Activated naive CD8-positive, alpha-beta T cell treated with anti-CD3 and anti-CD28 coated beads for 36 hours (primary cell): ENCODE results near the gene LENEP. TPM values are rescaled to one million over a fixed set of nuclear protein-coding genes. Genes with fewer than 3 reads are reported as not detected.

Experiments
- DNase-seq: peaks from one replicate; pipeline ENCODE4 v3.0.0; 2021
- H3K27ac Mint-ChIP-seq: one replicate; pipeline ENCODE4 v1.8.0; 2022; ENCODE audit warnings: mild to moderate bottlenecking, moderate library complexity, mixed read lengths
- H3K27me3 Mint-ChIP-seq: one replicate; pipeline ENCODE4 v1.8.0; 2022; ENCODE audit warnings: mild to moderate bottlenecking, mixed read lengths
- H3K36me3 Mint-ChIP-seq: one replicate; pipeline ENCODE4 v1.8.0; 2021; ENCODE audit warnings: mild to moderate bottlenecking, mixed read lengths
- H3K4me1 Mint-ChIP-seq: one replicate; pipeline ENCODE4 v1.8.0; 2021; ENCODE audit warnings: mixed read lengths
- H3K4me3 Mint-ChIP-seq: one replicate; pipeline ENCODE4 v1.8.0; 2022; ENCODE audit warnings: mild to moderate bottlenecking, moderate library complexity, mixed read lengths
- H3K9me3 Mint-ChIP-seq: one replicate; pipeline ENCODE4 v1.8.0; 2022; ENCODE audit warnings: mixed read lengths
- total RNA-seq, 2 experiments: library from RNA; stranded (reverse); gene quantifications; one replicate each; pipeline ENCODE4 v1.2.3, GENCODE V29; 2021

Gene LENEP
- total RNA-seq, 2 experiments from 2014 or later = 0.66 TPM; not detected in 1

DNA sequence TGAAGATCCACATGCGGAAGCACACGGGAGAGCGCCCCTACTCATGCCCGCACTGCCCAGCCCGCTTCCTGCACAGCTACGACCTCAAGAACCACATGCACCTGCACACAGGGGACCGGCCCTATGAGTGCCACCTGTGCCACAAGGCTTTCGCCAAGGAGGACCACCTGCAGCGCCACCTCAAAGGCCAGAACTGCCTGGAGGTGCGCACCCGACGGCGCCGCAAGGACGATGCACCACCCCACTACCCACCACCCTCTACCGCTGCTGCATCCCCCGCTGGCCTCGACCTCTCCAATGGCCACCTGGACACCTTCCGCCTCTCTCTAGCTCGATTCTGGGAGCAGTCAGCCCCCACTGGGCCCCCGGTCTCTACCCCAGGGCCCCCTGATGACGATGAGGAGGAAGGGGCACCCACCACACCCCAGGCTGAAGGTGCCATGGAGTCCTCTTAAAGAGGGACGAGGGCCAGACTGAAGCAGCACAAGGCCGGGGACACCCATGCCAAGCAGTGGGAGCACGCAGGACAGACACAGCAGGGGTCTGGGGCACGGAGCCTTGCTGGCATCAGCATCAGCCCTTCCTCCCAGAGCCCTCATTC is 22.9 kb downstream of the LENEP start:
- peaks cover 40% of the 10 kb centered on the region for H3K4me1 Mint-ChIP-seq
- DNase-seq = no peak
- no peak overlapping the region for H3K4me3 Mint-ChIP-seq
- no peaks in the 10 kb centered on the region for H3K9me3 Mint-ChIP-seq
- peaks cover 6% of the 10 kb centered on the region for H3K27me3 Mint-ChIP-seq
- H3K27ac Mint-ChIP-seq = peak overlapping the region; percentile 11
- H3K36me3 Mint-ChIP-seq = peaks cover 4% of the 10 kb centered on the region

DNA sequence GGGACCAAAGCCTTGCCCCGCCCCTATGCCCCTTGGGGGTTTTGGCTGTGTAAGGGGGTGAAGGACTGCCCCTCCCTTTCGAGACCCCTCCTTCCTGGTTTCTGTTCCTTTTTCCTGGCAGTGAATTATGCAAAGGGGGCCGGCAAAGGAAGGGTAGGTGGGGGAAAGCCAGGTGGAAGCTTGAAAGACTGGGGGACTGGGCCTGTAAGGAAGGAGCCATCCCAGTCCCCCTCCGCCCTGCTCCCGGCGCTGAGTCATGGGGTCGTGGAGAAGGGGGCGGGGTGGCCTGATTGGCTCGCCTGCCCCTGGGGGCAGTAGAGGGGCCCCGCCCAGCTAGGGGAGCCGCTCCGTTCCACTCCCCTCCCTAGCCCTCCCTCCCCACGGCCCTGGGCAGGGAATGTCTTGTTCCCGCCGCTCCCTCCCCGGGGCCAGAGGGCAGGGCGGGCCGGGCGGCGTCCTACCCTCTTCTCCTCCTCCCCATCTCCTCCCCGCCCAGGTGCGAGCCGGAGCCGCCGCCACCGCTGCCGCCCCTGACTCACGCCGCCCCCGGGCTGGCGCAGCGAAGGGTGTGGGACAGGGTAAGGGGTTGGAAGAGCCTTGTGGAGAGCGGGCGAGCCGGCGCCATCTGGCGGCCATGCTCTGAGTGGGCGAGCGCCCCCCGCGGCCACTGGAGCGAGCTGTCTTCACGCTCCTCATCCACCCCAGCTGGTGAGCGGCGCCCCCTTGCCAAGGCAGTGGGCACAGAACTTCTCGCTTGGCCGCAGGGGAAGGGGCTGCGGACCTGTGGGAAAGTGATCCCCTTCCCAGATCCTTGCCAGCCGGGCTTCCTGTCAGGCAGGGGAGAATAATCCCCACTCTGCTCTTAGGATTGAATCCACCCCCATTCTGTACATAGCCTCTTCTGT is 23.9 kb downstream of the LENEP start:
- peak overlapping the region; percentile 13 for H3K27ac Mint-ChIP-seq
- peaks cover 6% of the 10 kb centered on the region for H3K27me3 Mint-ChIP-seq
- no peaks in the 10 kb centered on the region for H3K9me3 Mint-ChIP-seq
- peak; percentile 93 for DNase-seq
- peak overlapping the region; percentile 57 for H3K4me3 Mint-ChIP-seq
- H3K4me1 Mint-ChIP-seq = peaks cover 36% of the 10 kb centered on the region
- peaks cover 4% of the 10 kb centered on the region for H3K36me3 Mint-ChIP-seq

DNA sequence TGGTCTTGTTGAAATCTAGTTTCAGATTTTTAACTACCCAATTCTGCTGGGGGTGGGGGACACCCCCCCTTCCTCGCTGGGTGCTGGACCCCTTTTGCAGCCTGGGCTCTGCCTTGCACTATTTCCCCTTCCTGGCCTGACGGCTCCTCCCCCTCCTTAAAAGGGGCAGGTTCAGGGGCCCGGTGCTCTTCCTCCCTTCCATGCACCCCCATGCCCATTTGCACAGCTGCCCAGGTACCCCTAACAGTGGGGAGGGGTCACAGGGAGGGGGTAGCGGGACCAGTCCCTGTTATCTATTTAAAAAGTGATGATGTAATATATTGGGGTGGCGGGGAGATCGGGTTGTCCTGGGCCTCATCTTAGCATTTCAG is 24.5 kb downstream of the LENEP start:
- peaks cover 6% of the 10 kb centered on the region for H3K27me3 Mint-ChIP-seq
- H3K27ac Mint-ChIP-seq = no peak overlapping the region

DNA sequence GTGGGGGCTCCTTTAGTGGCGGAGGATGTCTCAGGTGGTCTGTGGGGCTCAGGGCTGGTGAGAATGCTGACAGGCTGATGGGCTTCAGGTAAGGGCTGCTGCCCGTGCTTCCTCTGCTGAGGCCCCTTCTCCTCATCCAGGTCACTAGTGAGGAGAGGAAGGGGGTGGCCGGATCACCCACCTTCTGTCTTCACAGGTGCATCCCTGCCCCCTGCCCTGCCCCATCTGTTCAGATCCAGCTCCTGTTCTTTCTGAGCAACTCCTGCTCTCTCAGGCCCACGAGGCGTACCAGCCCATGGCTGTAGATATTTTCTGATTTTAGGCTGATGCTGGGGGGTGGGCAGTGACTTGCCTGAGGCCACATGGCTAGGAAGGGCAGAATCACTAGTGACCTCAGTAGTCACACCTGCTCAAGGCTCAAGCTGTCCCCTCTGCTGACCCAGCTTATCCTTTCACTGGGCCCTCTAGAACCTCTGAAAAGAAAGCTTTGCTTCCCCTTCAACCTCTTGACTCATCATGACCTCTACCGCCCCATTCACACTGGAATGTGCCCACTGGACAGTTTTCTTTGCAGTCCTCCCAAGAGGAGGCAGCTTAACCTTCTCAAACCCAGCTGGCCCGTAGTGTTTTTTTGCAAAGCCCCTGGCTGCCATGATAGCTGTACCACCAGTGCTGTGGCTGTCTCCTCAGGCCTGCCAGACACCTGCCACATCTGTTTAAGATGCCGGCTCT is 25.4 kb downstream of the LENEP start:
- Mint-ChIP-seq H3K27ac (no peak overlapping the region), H3K9me3 (no peaks in the 10 kb centered on the region), H3K4me3 (no peak overlapping the region), H3K27me3 (peaks cover 6% of the 10 kb centered on the region), H3K36me3 (peaks cover 4% of the 10 kb centered on the region), H3K4me1 (peaks cover 23% of the 10 kb centered on the region)
- DNase-seq = no peak

More for the DNA sequence above, 24.5 kb downstream of the LENEP start:
- Mint-ChIP-seq H3K4me1 (peaks cover 30% of the 10 kb centered on the region), H3K9me3 (no peaks in the 10 kb centered on the region), H3K4me3 (peak overlapping the region; percentile 57), H3K36me3 (peaks cover 4% of the 10 kb centered on the region)
- DNase-seq = no peak

DNA sequence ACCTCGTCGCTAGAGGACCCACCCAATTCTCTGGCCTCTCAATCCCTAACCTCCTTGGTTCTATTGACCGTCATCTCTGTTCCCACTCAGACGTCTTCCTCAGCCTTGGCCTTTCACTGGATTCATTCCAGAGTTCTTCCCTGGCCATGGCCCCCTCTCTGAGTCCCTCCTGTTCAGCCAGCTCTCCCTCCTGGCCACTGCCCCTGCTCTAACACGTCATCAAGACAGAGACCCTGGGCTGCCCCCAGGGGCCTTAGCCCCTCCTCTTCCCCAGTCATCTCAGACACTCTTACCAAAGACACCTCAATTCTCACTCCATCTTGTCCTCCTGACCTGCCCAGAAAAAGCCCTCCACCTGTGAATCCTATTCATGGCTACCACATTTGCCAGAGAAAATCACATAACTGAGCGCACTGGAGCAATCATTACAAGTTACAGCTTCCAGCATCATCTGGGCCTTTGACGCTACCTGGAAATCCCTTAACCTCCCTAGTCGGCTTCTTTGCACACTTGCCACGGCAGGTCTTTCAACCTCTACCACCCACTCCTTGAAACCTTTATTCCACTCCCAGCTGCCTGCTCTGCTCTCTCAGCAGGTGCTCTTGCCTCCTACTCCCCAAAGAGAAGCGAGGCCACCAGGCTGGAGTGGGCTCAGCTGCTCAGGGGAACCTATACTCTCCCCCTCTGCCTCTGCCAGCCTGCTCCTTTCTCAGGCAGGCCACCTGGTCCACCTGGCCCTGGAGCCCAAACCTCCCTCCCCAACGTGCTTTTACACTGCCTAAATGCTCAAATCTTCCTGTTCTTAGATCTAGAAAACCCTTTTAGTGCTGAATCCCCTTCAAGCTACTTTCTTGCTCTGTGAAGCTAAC is 26.2 kb downstream of the LENEP start:
- Mint-ChIP-seq H3K4me1 (peaks cover 17% of the 10 kb centered on the region), H3K27ac (no peak overlapping the region), H3K36me3 (peaks cover 4% of the 10 kb centered on the region), H3K27me3 (peaks cover 6% of the 10 kb centered on the region), H3K9me3 (no peaks in the 10 kb centered on the region), H3K4me3 (no peak overlapping the region)
- DNase-seq = no peak

DNA sequence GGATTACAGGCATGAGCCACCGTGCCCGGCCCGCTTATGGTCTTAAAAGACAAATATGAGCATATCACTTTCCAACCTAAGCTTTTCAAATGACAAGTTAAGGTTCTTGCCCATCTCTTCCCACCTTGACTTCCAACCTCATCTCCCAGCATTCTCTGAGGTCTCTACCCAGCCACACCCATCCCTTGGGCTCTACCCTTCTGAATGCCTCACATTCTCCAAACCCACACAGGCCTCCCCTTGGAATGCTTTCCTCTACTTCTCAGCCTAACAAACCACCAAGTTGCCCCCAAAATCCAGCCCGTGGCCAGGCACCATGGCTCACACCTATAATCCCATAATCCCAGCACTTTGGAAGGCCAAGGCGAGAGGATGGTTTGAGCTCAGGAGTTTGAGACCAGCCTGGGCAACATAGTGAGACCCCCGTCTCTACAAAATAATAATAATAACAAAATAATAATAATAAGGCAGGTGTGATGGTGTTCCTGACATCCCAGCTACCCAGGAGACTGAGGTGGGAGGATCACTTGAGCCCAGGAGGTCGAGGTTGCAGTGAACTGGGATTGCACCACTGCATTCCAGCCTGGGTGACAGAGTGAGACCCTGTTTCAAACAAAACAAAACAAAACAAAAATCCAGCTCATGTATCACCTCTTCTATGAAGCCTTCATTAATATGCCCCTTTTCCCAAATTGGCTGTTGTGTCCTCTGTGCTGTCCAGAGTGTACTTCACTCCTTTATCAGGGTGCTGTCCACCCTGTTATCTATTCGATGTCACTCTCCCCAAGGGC is 28.9 kb downstream of the LENEP start:
- no peak for DNase-seq
- Mint-ChIP-seq H3K4me3 (no peak overlapping the region), H3K4me1 (peaks cover 3% of the 10 kb centered on the region), H3K36me3 (no peaks in the 10 kb centered on the region), H3K9me3 (no peaks in the 10 kb centered on the region), H3K27ac (no peak overlapping the region), H3K27me3 (no peaks in the 10 kb centered on the region)

DNA sequence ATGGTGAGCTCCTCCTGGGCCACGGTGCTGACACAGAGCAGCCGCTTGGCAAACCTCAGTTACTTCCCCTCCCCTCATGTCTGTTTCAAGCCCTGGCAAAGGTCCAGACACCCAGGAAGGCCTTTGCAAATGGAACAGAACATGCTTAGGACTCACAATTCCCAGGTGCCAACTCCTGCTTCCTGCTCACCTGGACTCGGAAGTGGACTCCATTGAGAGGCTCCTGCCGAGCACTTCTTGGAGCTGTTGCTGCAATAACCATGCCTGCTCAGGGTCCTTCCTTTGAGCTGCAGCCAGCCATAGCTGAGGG is 29.5 kb downstream of the LENEP start:
- peaks cover 2% of the 10 kb centered on the region for H3K4me1 Mint-ChIP-seq
- no peak overlapping the region for H3K4me3 Mint-ChIP-seq
- H3K27ac Mint-ChIP-seq = no peak overlapping the region

DNA sequence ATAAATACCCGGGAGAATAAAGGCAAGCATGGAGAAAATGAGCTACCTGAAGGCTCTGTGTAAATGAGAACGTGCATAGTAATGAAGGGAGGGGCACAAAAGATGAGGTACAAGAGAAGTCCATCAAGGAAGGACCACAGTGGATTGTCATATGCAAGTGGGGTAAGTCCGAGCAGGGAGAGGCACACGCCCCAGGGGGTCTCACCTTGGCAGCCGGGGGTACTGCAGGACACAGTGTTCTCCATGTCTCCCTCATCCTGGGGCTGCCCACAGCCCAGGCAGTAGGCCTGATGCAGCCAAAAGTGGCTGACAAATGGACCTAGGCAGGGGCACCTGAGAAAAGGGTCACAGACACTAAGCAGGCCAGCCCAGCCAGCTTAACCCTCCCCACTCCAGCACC is 30.2 kb downstream of the LENEP start:
- no peak overlapping the region for H3K4me3 Mint-ChIP-seq
- no peak overlapping the region for H3K27ac Mint-ChIP-seq
- H3K9me3 Mint-ChIP-seq = no peaks in the 10 kb centered on the region
- no peak for DNase-seq
- H3K4me1 Mint-ChIP-seq = no peaks in the 10 kb centered on the region
- H3K36me3 Mint-ChIP-seq = no peaks in the 10 kb centered on the region
- no peaks in the 10 kb centered on the region for H3K27me3 Mint-ChIP-seq

More for the DNA sequence above, 29.5 kb downstream of the LENEP start:
- Mint-ChIP-seq H3K27me3 (no peaks in the 10 kb centered on the region), H3K9me3 (no peaks in the 10 kb centered on the region), H3K36me3 (no peaks in the 10 kb centered on the region)
- DNase-seq = no peak

DNA sequence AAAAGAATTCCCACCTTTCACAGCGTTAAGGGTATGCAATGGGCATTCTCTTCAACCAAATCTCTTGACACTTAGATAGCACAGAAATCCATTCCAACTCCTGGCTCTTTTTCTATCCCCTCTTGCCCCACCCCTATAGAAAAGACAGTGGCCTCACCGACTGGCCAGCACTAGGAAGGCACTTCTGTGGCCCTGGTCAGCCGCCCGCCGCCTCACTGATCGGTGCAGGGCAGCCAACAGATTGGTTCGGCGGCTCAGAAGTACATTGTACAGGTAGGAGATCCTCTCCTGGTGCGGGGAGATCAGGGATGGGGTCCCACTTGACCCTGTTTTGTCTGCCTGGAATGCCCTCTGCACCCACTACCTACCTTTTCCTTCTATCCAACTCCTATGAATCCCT is 30.9 kb downstream of the LENEP start:
- DNase-seq = no peak
- Mint-ChIP-seq H3K27ac (no peak overlapping the region), H3K9me3 (no peaks in the 10 kb centered on the region), H3K36me3 (no peaks in the 10 kb centered on the region), H3K27me3 (no peaks in the 10 kb centered on the region), H3K4me1 (no peaks in the 10 kb centered on the region), H3K4me3 (no peak overlapping the region)

DNA sequence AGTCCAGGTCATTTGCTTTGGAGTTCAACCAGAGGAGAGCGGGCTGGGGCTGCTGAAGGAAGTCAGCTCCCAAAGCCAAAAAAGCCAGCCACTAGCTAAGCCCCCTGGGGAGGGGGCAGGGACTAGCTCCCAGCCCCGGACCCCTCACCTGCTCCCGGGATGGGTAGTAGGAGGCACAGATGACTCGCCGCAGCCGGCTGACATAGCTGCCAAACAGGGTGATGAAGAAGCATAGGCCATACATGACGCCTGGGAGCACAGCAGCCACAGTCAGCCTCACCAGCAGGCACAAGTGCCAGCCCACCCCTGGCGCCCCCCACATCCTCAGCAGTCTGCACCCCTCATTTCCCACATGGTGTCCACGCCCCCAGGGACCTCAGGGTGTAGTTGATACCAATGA is 32.8 kb downstream of the LENEP start:
- no peaks in the 10 kb centered on the region for H3K4me1 Mint-ChIP-seq
- no peak overlapping the region for H3K4me3 Mint-ChIP-seq
- H3K36me3 Mint-ChIP-seq = no peaks in the 10 kb centered on the region
- DNase-seq = no peak
- no peaks in the 10 kb centered on the region for H3K27me3 Mint-ChIP-seq
- no peak overlapping the region for H3K27ac Mint-ChIP-seq
- no peaks in the 10 kb centered on the region for H3K9me3 Mint-ChIP-seq

DNA sequence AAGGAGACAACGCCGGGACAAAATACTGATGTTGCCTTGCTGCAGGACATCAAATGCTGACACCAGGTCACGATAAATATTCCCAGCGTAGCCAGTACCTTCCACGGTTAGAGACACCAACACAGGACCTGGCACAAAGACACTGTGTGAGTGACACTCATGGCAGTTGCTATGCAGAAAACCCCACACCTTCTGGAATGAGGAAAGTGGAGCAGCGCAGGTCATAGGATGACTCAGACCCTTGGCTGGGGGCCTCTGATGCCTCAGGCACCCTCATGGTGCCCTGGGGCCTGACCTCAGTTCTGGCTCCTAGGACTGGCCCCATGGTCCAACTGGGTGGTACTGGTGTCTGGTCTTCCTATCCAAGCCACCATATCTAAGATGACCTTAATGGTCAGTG is 33.2 kb downstream of the LENEP start:
- H3K27ac Mint-ChIP-seq = no peak overlapping the region
- H3K27me3 Mint-ChIP-seq = no peaks in the 10 kb centered on the region
- H3K4me3 Mint-ChIP-seq = no peak overlapping the region
- H3K4me1 Mint-ChIP-seq = no peaks in the 10 kb centered on the region
- no peak for DNase-seq
- no peaks in the 10 kb centered on the region for H3K36me3 Mint-ChIP-seq
- no peaks in the 10 kb centered on the region for H3K9me3 Mint-ChIP-seq

DNA sequence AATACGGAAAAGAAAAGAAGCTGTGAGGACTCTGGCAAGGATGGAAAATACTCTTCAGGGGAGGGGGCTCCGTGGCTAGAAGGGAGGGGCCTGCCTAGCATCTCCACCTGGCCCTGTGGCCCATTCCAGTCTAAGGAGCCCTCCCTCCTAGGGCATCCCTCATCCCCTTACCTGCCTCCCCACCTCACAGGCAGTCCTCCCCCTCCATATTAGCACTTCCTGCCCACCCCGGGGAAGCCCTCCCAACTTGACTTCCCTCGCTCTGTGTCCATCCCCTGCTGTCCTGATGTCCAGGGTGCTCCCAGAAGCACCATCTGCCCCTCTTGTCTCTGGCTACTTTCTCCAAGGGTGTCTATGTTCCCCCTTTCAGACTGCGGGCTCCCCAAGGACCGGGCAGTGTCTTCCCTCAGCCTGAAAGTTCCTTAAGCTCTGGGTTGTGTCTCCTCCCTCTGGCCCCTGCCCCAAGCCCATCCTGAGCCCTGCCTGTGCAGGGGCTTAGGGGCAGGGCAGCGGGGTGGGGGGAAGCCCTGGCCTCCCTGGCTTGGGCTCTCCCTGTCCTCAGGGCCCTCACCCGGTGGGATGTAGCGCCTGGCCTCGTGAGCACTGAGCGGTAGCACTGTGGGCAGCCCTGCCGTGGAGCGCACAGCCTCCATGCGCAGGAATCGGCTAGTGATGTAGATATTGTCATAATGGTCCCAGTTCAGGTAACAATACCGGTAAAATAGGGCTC is 36.3 kb downstream of the LENEP start:
- DNase-seq = no peak
- H3K27me3 Mint-ChIP-seq = no peaks in the 10 kb centered on the region
- H3K9me3 Mint-ChIP-seq = no peaks in the 10 kb centered on the region
- no peak overlapping the region for H3K27ac Mint-ChIP-seq
- no peaks in the 10 kb centered on the region for H3K4me1 Mint-ChIP-seq
- H3K4me3 Mint-ChIP-seq = no peak overlapping the region
- no peaks in the 10 kb centered on the region for H3K36me3 Mint-ChIP-seq

DNA sequence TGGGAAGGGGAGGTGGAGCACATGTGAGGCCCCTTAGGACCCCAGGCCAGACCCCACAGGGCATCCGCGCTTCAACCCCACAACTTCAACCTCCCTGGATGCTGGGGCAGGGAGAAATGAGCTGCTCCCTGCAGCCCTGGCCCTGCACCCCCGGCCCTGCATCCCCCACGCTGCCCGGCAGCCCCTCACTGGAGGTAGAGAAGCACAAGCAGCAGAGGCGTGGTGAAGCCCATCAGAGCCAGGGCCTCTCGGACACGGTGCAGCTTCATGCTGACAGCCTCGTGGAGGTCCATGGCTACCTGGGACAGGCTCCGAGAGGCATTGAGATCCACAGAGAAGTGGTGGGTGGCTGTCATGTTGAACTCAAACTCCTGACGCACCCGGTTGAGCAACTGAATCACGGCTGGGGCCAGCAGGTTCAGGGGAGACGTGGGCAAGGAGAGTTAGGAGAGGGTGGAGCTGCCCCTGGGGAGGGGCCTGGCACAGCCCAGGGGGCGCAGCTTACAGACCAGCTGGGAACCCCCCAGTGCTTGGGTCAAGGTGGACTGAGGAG is 36.9 kb downstream of the LENEP start:
- DNase-seq = no peak
- no peaks in the 10 kb centered on the region for H3K36me3 Mint-ChIP-seq
- no peaks in the 10 kb centered on the region for H3K9me3 Mint-ChIP-seq
- no peaks in the 10 kb centered on the region for H3K27me3 Mint-ChIP-seq
- no peak overlapping the region for H3K4me3 Mint-ChIP-seq
- H3K4me1 Mint-ChIP-seq = no peaks in the 10 kb centered on the region
- no peak overlapping the region for H3K27ac Mint-ChIP-seq
